ENCODE data around the gene AR. TPM values are rescaled to one million over a fixed set of nuclear protein-coding genes. Genes with fewer than 3 reads are reported as not detected.
"Not testable (repeated sequence)": the region's sequence is repeated elsewhere in the genome, so short reads cannot be mapped to it uniquely, and the experiment has no call there.

AR gene
- polyA plus RNA-seq, 2 donors = 0.39 to 0.52 TPM

DNA sequence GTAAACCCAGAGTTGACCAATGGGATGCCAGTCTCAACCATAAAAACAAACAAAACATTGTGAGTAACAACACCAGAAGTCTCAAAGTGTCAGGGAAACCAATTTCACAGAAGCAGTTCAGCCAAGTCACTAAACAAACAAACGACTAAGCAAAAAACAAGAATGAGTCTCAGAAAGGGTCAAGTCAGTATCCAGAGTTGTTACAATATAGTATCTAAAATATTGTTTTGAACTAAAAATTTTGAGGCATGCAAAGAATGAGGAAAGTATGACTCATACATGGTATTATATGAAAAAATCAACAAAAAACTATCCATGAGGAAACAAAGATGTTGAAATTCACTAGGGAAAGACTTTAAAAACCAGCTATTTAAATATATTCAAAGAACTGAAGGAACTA is 70.6 kb downstream of the AR start:
- Histone ChIP-seq H3K27ac (ENCODE audit: low read depth in 2 of 2, low read length in 1 of 2) (no peak overlapping the region), H3K36me3 (ENCODE audit: control insufficient read depth in 2 of 2, insufficient read depth in 2 of 2, low read length in 1 of 2) (no peaks in the 10 kb centered on the region), H3K9me3 (ENCODE audit: control insufficient read depth in 2 of 2, insufficient read depth in 1 of 2, low read depth in 1 of 2, low read length in 1 of 2) (no peaks in the 10 kb centered on the region), H3K27me3 (ENCODE audit: control insufficient read depth in 1 of 2, insufficient read depth in 2 of 2, low read length in 2 of 2) (no peaks in the 10 kb centered on the region), H3K4me1 (ENCODE audit: control insufficient read depth in 2 of 2, insufficient read depth in 2 of 2, low read length in 1 of 2) (no peaks in the 10 kb centered on the region), H3K4me3 (ENCODE audit: low read depth in 1 of 2, low read length in 2 of 2) (no peak overlapping the region)
- WGBS, 2 donors = 79 to 80% methylated on average over 1 of the region's 1 CpG

DNA sequence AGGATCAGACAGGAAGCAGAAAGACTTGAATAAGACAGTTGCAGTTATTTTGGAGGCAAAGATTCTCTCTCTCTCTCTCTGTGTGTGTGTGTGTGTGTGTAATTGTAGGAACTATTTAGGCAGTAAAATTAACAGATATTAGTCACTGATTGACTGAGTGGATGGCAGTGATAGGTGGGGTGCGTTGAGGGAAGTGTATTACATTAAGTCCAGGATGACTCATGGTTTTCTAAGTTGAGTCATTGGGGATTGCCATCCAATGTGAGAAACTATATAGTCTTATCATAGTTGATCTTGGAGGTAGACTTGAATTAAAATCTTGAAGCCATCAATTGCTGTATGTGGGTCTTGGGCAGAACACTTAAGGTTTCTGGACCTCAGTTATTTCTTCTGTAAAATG is 75.4 kb downstream of the AR start:
- H3K27ac ChIP-seq (ENCODE audit: low read depth in 2 of 2, low read length in 1 of 2) = no peak overlapping the region
- H3K36me3 ChIP-seq (ENCODE audit: control insufficient read depth in 2 of 2, insufficient read depth in 2 of 2, low read length in 1 of 2) = no peaks in the 10 kb centered on the region
- no peaks in the 10 kb centered on the region for H3K9me3 ChIP-seq (ENCODE audit: control insufficient read depth in 2 of 2, insufficient read depth in 1 of 2, low read depth in 1 of 2, low read length in 1 of 2)
- H3K4me1 ChIP-seq (ENCODE audit: control insufficient read depth in 2 of 2, insufficient read depth in 2 of 2, low read length in 1 of 2) = no peaks in the 10 kb centered on the region
- WGBS, 2 donors = 8 to 32% methylated on average over 1 of the region's 1 CpG
- no peaks in the 10 kb centered on the region for H3K27me3 ChIP-seq (ENCODE audit: control insufficient read depth in 1 of 2, insufficient read depth in 2 of 2, low read length in 2 of 2)
- H3K4me3 ChIP-seq (ENCODE audit: low read depth in 1 of 2, low read length in 2 of 2) = no peak overlapping the region

DNA sequence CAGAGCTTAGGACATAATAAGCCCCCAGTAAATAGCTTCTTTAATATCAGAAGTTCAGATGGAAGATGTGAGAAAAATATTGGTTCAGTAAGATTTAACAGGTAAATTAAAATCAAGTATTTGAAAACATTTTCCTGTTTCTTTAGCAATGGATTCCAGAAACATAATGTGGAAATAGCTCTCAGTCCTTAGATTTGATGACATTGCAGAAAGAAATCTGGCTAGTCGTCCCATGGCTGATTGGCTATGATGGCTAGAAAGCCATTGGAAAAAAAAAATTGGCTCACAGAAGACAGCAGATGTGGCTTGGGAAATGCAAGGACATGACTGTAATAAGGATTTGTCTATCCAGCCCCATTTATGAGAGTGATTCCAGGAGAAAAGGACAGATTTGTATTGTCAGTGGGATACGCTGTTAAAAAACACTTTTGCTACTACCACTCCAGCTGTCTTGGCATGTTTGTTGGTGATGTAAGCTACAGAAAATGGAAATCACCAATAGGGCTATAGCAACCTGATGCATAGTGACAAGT is 78.3 kb downstream of the AR start:
- WGBS, 2 donors = 80 to 85% methylated on average over 2 of the region's 2 CpGs
- no peaks in the 10 kb centered on the region for H3K36me3 ChIP-seq (ENCODE audit: control insufficient read depth in 2 of 2, insufficient read depth in 2 of 2, low read length in 1 of 2)
- H3K4me3 ChIP-seq (ENCODE audit: low read depth in 1 of 2, low read length in 2 of 2) = no peak overlapping the region

DNA sequence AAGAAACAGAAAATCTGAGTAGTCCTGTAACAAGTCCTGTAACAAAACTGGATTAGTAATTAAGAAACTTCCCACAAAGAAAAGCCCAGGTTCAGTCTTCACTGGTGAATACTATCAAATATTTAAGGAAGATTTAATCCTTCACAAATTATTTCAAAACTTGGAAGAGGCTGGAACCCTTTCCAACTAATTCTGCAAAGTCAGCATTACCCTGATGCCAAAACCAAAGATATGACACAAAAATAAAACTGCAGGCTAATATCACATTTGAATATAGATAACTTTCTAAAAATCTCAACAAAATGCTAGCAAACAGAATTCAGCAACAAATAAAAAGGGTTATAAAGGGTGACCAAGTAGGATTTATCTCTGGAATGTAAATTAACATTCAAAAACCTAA is 80.5 kb downstream of the AR start:
- Histone ChIP-seq H3K4me1 (ENCODE audit: control insufficient read depth in 2 of 2, insufficient read depth in 2 of 2, low read length in 1 of 2) (no peaks in the 10 kb centered on the region), H3K27ac (ENCODE audit: low read depth in 2 of 2, low read length in 1 of 2) (no peak overlapping the region), H3K36me3 (ENCODE audit: control insufficient read depth in 2 of 2, insufficient read depth in 2 of 2, low read length in 1 of 2) (no peaks in the 10 kb centered on the region), H3K9me3 (ENCODE audit: control insufficient read depth in 2 of 2, insufficient read depth in 1 of 2, low read depth in 1 of 2, low read length in 1 of 2) (no peaks in the 10 kb centered on the region), H3K4me3 (ENCODE audit: low read depth in 1 of 2, low read length in 2 of 2) (no peak overlapping the region), H3K27me3 (ENCODE audit: control insufficient read depth in 1 of 2, insufficient read depth in 2 of 2, low read length in 2 of 2) (no peaks in the 10 kb centered on the region)

More for the DNA sequence above, 78.3 kb downstream of the AR start:
- Histone ChIP-seq H3K4me1 (ENCODE audit: control insufficient read depth in 2 of 2, insufficient read depth in 2 of 2, low read length in 1 of 2) (no peaks in the 10 kb centered on the region), H3K9me3 (ENCODE audit: control insufficient read depth in 2 of 2, insufficient read depth in 1 of 2, low read depth in 1 of 2, low read length in 1 of 2) (no peaks in the 10 kb centered on the region), H3K27ac (ENCODE audit: low read depth in 2 of 2, low read length in 1 of 2) (no peak overlapping the region), H3K27me3 (ENCODE audit: control insufficient read depth in 1 of 2, insufficient read depth in 2 of 2, low read length in 2 of 2) (no peaks in the 10 kb centered on the region)

DNA sequence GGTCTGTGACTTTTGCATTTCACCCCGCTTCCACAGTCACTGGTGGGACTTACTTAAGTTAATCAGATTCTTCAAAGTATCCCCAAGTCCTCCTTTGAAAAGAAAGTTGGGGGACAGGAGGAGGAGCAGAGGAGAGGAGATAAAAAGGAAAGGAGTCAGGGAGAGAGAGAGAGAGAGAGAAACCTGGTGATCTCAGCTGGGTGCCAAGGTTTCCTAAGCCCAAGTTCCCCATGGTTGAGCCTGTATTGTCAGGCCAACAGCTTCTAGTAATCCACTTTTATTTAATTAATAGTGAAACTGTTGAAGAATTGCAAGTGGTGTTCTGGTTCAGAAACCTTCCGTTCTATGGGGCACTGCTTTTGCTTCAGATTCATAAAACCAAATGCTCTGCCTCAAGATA is 91.6 kb downstream of the AR start:
- Histone ChIP-seq H3K4me3 (ENCODE audit: low read depth in 1 of 2, low read length in 2 of 2) (no peak overlapping the region), H3K27ac (ENCODE audit: low read depth in 2 of 2, low read length in 1 of 2) (no peak overlapping the region), H3K4me1 (ENCODE audit: control insufficient read depth in 2 of 2, insufficient read depth in 2 of 2, low read length in 1 of 2) (no peaks in the 10 kb centered on the region), H3K36me3 (ENCODE audit: control insufficient read depth in 2 of 2, insufficient read depth in 2 of 2, low read length in 1 of 2) (no peaks in the 10 kb centered on the region), H3K27me3 (ENCODE audit: control insufficient read depth in 1 of 2, insufficient read depth in 2 of 2, low read length in 2 of 2) (no peaks in the 10 kb centered on the region), H3K9me3 (ENCODE audit: control insufficient read depth in 2 of 2, insufficient read depth in 1 of 2, low read depth in 1 of 2, low read length in 1 of 2) (no peaks in the 10 kb centered on the region)
- 68 to 88% methylated on average over 2 of the region's 2 CpGs for WGBS, 2 donors

DNA sequence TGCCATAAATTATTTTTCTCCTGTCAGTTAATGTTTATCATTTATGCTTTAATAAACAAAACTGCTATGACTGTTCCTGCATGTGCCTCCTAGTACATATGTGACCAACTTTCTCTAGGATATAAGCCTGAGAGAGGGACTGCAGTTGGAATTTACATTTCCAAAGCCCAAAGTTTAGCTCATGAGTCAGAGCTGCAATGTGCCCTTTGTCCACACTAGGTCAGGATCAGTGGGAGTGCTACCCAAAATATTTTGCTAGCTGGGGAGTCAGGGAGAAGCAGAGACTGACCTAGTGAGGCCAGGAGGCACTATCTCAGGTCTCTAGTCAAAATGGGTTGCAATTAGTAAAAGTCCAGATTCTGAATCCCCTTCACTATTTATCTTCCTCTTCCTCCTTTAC is 92.7 kb downstream of the AR start:
- no peaks in the 10 kb centered on the region for H3K27me3 ChIP-seq (ENCODE audit: control insufficient read depth in 1 of 2, insufficient read depth in 2 of 2, low read length in 2 of 2)
- no peak overlapping the region for H3K4me3 ChIP-seq (ENCODE audit: low read depth in 1 of 2, low read length in 2 of 2)
- no peaks in the 10 kb centered on the region for H3K36me3 ChIP-seq (ENCODE audit: control insufficient read depth in 2 of 2, insufficient read depth in 2 of 2, low read length in 1 of 2)
- no peak overlapping the region for H3K27ac ChIP-seq (ENCODE audit: low read depth in 2 of 2, low read length in 1 of 2)
- H3K4me1 ChIP-seq (ENCODE audit: control insufficient read depth in 2 of 2, insufficient read depth in 2 of 2, low read length in 1 of 2) = no peaks in the 10 kb centered on the region
- no peaks in the 10 kb centered on the region for H3K9me3 ChIP-seq (ENCODE audit: control insufficient read depth in 2 of 2, insufficient read depth in 1 of 2, low read depth in 1 of 2, low read length in 1 of 2)

DNA sequence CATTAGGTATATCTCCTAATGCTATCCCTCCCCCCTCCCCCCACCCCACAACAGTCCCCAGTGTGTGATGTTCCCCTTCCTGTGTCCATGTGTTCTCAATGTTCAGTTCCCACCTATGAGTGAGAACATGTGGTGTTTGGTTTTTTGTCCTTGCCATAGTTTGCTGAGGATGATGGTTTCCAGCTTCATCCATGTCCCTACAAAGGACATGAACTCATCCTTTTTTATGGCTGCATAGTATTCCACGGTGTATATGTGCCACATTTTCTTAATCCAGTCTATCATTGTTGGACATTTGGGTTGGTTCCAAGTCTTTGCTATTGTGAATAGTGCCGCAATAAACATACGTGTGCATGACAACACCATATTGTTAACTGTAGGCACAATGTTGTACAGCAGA is 93.5 kb downstream of the AR start:
- H3K27me3 ChIP-seq (ENCODE audit: control insufficient read depth in 1 of 2, insufficient read depth in 2 of 2, low read length in 2 of 2); H3K4me1 ChIP-seq (ENCODE audit: control insufficient read depth in 2 of 2, insufficient read depth in 2 of 2, low read length in 1 of 2); H3K9me3 ChIP-seq (ENCODE audit: control insufficient read depth in 2 of 2, insufficient read depth in 1 of 2, low read depth in 1 of 2, low read length in 1 of 2); H3K36me3 ChIP-seq (ENCODE audit: control insufficient read depth in 2 of 2, insufficient read depth in 2 of 2, low read length in 1 of 2); H3K27ac ChIP-seq (ENCODE audit: low read depth in 2 of 2, low read length in 1 of 2); H3K4me3 ChIP-seq (ENCODE audit: low read depth in 1 of 2, low read length in 2 of 2): not testable (repeated sequence)
- WGBS, 2 donors = 94 to 97% methylated on average over 2 of the region's 3 CpGs

DNA sequence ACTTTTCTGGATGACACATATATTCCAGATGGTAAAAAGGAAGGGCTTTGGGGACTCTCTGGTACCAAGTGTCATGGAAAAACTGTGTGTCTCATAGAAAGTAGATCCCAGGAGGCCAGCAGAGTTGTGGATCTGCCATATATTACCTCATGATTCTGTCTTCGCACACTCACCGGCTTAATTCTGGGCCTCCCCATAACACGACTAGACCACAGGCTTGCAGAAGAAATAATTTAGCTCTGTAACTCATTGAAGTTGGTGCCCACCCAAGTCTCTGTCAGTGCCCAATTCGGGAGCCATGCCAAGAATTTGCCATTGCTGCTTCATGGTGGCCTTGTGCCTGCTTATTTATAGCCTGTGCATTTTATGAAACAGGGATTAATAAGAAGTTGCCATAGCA is 104.5 kb downstream of the AR start:
- Histone ChIP-seq H3K27me3 (ENCODE audit: control insufficient read depth in 1 of 2, insufficient read depth in 2 of 2, low read length in 2 of 2) (peaks cover 0 to 3% of the 10 kb centered on the region in 2 donors), H3K36me3 (ENCODE audit: control insufficient read depth in 2 of 2, insufficient read depth in 2 of 2, low read length in 1 of 2) (no peaks in the 10 kb centered on the region), H3K27ac (ENCODE audit: low read depth in 2 of 2, low read length in 1 of 2) (no peak overlapping the region), H3K4me3 (ENCODE audit: low read depth in 1 of 2, low read length in 2 of 2) (no peak overlapping the region), H3K9me3 (ENCODE audit: control insufficient read depth in 2 of 2, insufficient read depth in 1 of 2, low read depth in 1 of 2, low read length in 1 of 2) (no peaks in the 10 kb centered on the region), H3K4me1 (ENCODE audit: control insufficient read depth in 2 of 2, insufficient read depth in 2 of 2, low read length in 1 of 2) (no peaks in the 10 kb centered on the region)
- 70 to 84% methylated on average over 4 of the region's 4 CpGs for WGBS, 2 donors

DNA sequence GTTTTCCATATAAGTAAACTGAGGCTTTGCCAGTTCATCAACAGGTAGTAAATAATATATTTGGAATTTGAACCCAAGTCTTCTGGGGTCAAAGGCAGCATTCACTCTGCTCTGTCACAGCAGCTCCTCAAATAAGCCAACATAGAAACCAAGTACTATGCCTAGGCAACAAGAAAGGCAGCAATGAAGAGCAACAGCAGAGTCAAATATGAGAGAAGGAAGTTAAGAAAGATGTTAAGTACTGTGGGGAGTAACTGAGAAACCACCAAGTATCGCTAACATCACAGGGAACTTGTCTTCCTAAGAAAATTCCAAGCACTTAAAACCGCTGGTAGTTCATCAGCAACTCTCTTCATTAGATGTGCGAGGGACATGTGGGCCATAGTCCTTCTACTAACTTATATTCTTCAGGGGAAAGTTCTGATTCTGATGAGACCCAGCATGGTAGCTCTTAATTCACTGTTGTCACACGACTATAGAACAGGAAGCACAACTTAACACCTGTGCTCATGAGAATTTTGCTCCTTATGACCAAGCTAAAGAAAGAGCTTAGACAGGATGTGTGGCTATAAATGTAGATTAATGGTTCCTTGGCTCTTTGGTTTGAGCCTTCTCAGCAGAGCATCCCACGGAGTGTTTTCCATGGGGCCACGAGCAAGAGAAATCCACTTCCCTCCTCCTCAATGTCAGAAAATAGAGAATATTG is 107.8 kb downstream of the AR start:
- Histone ChIP-seq H3K9me3 (ENCODE audit: control insufficient read depth in 2 of 2, insufficient read depth in 1 of 2, low read depth in 1 of 2, low read length in 1 of 2) (no peaks in the 10 kb centered on the region), H3K4me3 (ENCODE audit: low read depth in 1 of 2, low read length in 2 of 2) (no peak overlapping the region), H3K36me3 (ENCODE audit: control insufficient read depth in 2 of 2, insufficient read depth in 2 of 2, low read length in 1 of 2) (no peaks in the 10 kb centered on the region), H3K4me1 (ENCODE audit: control insufficient read depth in 2 of 2, insufficient read depth in 2 of 2, low read length in 1 of 2) (no peaks in the 10 kb centered on the region), H3K27me3 (ENCODE audit: control insufficient read depth in 1 of 2, insufficient read depth in 2 of 2, low read length in 2 of 2) (no peaks in the 10 kb centered on the region), H3K27ac (ENCODE audit: low read depth in 2 of 2, low read length in 1 of 2) (no peak overlapping the region)
- 65 to 86% methylated on average over 6 of the region's 6 CpGs for WGBS, 2 donors

DNA sequence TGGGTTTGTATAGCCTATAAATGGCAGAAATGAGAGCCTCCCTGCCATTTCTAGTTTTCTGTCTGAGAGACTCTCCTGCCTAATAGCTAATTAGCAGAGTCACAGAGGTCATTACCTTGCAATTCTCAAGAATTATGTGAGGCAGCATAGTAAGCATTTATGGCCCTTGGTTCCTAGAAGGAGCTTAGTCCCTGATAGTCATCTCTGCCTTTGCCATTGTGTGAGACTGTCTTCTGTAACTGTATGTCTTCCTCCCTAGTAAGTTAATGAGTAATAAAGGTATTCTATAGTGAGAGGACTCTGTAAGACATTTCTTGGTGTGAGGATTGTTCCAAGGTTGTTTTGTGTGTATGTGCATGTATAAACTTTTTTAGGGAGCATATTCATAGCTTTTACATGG is 108.7 kb downstream of the AR start:
- H3K4me1 ChIP-seq (ENCODE audit: control insufficient read depth in 2 of 2, insufficient read depth in 2 of 2, low read length in 1 of 2) = no peaks in the 10 kb centered on the region
- no peaks in the 10 kb centered on the region for H3K9me3 ChIP-seq (ENCODE audit: control insufficient read depth in 2 of 2, insufficient read depth in 1 of 2, low read depth in 1 of 2, low read length in 1 of 2)
- H3K36me3 ChIP-seq (ENCODE audit: control insufficient read depth in 2 of 2, insufficient read depth in 2 of 2, low read length in 1 of 2) = no peaks in the 10 kb centered on the region
- H3K4me3 ChIP-seq (ENCODE audit: low read depth in 1 of 2, low read length in 2 of 2) = no peak overlapping the region
- no peaks in the 10 kb centered on the region for H3K27me3 ChIP-seq (ENCODE audit: control insufficient read depth in 1 of 2, insufficient read depth in 2 of 2, low read length in 2 of 2)
- H3K27ac ChIP-seq (ENCODE audit: low read depth in 2 of 2, low read length in 1 of 2) = no peak overlapping the region

Data from esophagus (tissue), 2 donors.